ENCODE results near the gene AK3.

- TF ChIP-seq CTCF (IDR thresholded peaks at IDR 0.05), result no peak
- no peak for TF ChIP-seq ZFX (IDR thresholded peaks at IDR 0.05; ENCODE audit: borderline replicate concordance)
These were observed 6.9 kb downstream of the AK3 start for GRCh38 chr9:4734150-4734549.

Measured in 22Rv1 (cell line).